TTC549 (cell line): ENCODE data around the gene POLN.

Experiments
- FAIRE-seq: peaks from 2 replicates; lab custom pipeline; 2012; peaks lifted over from hg19 to GRCh38; lab: Jason Lieb, UNC

The POLN gene

GRCh38 chr4:2080429-2081300 is 161.3 kb downstream of the POLN start:
- FAIRE-seq = no peak

DNA sequence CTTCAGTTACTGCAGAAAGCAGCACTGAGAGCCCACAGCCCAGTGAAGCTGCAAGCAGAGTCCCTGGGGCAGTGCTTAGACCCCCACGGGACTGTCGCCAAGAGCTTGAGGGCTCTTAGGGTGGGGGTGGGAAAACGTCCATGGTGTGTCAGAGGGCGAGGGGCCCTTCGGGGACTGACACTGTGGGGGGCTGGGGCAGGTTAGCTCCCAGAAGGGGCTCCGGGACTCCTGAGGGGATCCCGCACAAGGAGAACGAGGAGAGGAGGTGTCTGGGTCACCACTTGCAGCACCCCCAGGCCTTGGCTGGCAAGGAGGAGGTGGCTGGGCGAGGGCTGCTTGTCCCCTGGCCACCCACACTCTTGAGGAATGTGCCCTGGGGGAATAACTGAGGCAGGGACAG is 162.0 kb downstream of the POLN start:
- FAIRE-seq = no peak

- FAIRE-seq = no peak
Observed at GRCh38 chr4:2079006-2079405, 162.9 kb downstream of the POLN start.

GRCh38 chr4:2078584-2078983 is 163.3 kb downstream of the POLN start:
- FAIRE-seq = no peak

GRCh38 chr4:2077537-2078460 is 164.1 kb downstream of the POLN start:
- FAIRE-seq = no peak

DNA sequence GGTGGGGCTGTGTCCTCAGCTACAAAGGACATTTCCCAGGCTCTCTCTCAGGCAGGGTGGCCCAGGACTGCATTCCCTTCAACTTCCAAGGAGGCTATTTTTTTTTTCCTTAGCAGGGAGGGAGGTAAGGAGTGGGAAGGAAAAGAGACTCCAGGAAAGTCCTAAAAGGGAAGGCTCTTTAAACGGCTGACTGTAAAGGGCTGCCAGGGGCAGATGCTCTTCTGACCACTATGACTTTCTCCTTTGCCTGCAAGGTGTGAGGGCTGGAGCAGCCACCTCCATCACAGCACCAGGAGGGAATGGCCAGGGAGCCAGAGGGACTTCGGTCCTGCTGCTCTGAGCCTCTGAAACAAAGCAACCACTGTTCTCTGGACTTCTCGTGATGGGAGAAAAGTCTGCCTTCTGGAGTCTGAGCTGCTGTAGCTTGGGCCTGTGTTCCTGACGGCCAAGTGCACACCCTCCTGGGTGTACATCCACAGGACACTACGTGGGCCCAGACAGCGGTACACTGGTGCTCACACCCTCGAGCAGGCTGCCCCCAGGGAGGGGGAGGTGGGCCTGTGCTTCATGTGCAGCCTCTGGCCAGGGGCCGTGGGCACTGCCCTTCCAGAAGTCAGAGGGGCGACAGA is 164.9 kb downstream of the POLN start:
- FAIRE-seq = no peak

DNA sequence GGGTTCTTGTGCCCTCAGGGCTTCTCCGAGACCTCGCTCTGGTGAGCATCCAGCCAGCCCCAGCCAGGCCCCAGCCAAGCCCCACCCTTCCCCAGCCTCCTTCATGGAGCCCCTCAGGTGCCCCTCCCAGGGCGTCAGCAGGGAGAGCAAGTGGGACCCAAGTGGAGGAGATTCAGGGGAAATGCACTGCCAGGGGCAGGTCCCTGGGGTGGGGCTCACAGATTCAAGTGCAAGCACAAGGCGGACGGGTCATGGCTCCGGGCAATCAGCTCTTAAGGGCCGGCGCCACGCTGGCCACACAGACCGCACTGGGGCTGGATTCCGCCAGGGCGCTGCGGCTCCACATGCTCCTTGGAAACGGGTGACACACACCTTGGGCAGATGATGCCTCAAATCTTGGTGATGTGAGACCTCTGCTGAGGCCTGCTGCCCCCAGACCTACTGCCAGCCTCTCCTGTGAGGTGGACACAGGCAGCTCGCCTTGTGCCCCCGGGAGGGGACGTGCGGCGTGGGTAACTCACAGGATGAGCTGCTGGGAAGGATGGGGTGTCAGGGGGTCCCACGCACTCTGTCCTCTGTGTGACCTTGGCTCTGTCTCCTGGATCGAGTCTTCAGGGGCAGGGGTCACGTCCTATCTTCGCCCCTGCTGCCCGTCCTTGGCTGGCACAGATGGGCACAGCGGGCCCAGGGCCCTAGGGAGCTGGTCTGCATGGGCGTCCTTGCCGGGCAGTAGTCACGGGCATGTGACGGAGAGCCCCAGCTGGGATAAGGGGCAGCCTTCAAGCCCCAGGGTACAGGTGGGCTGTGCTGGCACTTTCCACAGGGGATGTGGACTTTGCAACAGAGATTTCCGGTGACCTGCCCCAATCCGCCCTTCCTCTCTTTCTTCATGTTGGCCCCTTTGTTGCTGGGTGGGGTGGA is 165.7 kb downstream of the POLN start:
- FAIRE-seq = no peak

GRCh38 chr4:2075171-2075986 is 166.5 kb downstream of the POLN start:
- FAIRE-seq = no peak

DNA sequence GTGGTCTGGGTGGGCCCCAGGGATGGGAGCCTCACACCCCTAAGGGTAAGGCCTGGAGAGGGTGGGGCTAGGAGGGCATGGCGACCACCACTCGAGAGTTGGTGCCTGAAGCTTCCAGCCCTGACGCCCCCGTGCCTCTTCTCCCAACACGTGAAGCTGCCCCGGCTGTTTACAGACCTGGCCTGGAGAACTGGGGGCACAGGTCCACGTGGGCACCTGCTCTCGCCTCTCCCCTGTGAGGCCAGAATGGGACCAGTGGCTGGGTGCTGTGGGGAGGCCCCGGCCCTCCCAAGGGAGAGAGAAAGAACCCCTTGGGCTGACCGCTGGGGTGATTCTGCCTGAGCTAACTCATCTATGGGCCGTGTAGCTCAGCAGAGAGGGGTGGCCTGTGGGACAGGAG is 167.3 kb downstream of the POLN start:
- FAIRE-seq = no peak

GRCh38 chr4:2073808-2074481 is 168.0 kb downstream of the POLN start:
- no peak for FAIRE-seq

DNA sequence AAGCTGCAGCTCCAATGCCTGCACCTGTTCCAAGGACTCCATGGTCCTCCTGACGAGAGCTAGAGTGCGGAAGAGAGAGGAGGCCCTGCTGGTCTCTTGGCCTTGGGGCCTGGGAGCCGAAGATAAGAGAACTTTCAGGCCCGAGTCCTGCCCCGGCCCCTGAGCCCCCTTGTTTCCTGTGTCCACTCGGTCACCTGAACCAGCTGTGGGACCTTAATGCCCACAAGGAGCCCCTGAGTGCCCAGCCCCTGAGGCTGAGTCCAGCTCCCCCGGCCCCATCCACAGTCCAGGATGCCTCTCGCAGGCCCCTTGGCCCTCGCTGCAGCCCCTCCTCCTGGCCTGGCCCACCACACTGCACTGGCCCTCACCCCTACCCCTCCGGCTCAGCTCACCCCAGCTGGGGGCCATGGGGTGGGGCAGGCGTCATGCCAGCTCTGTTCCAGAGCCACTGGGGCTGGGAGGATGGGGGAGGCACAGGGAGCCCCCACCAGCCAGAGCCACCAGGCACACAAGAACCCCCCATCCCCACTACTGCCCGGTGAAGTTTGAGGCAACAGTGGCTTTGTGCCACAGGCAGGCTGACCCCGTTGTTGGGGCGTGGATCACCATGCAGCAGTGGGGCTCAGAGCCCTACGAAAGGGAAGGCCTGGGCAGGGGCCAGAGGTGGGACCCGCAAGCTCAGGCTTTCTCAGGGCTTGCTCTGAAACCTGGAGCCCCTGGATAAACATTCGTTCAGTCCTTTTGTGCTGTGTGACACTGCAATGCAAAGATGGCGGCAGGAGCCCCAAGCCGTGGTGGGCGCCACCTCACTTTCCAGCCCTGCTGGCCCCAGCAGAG is 168.7 kb downstream of the POLN start:
- no peak for FAIRE-seq

GRCh38 chr4:2071912-2072867 is 169.7 kb downstream of the POLN start:
- no peak for FAIRE-seq

- no peak for FAIRE-seq
Observed at GRCh38 chr4:2071252-2071911, 170.5 kb downstream of the POLN start.

DNA sequence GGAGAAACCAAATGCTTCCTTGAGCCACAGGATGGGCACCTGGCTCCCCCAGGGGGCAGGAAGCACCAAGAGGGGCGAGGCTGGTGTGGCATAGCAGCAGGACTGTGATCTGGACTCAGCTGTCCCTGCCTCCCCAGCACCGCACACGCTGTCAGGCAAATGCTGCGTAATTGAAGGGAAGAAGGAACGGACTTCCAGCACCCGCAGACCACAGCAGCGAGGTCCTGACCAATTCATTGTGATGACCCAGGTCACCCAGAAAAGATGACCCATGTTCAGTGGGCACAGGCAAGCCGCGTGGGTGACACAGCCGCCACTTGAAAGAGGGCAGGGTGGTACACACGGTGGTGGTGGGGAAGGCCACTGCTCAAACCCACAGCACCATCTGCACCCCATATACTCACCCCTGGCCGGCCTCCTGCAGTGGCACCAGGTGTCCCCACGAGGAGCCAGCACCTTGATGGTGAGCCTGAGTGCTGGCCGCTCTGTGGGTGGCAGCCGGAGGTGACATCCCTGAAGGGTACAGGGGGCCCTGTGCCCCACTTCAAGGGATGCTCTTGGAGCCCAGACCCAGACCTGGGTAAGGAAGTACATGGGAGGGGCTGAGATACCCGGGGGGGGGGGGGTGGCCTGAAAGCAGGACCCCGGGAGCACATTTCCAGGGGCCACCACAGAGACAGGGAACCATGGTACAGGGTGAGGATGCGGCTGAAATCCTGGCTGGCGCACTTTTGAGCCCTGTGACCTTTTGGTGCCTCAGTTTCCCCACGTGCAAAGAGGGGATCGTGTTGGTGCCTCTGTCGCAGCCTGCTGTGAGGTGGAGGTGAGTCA is 171.3 kb downstream of the POLN start:
- FAIRE-seq = no peak

DNA sequence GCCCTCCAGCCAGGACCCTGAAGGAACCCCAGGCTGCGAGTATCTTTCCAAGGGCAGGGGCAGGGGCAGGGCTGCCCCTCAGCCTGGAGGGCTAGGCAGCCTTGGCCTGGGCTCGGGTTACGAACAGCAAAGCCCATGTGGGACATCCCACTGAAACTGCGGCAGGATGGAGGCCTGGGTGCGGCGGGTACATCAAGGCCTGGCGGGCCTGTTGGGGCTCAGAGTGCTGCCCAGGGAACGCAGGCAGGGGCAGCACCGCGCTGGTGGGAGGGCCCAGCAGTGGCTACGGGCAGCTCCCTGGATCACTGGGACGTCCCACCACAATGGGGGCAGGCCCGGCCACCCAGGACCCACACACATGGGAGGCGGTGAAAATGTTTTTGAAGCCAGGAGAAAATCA is 171.9 kb downstream of the POLN start:
- no peak for FAIRE-seq

DNA sequence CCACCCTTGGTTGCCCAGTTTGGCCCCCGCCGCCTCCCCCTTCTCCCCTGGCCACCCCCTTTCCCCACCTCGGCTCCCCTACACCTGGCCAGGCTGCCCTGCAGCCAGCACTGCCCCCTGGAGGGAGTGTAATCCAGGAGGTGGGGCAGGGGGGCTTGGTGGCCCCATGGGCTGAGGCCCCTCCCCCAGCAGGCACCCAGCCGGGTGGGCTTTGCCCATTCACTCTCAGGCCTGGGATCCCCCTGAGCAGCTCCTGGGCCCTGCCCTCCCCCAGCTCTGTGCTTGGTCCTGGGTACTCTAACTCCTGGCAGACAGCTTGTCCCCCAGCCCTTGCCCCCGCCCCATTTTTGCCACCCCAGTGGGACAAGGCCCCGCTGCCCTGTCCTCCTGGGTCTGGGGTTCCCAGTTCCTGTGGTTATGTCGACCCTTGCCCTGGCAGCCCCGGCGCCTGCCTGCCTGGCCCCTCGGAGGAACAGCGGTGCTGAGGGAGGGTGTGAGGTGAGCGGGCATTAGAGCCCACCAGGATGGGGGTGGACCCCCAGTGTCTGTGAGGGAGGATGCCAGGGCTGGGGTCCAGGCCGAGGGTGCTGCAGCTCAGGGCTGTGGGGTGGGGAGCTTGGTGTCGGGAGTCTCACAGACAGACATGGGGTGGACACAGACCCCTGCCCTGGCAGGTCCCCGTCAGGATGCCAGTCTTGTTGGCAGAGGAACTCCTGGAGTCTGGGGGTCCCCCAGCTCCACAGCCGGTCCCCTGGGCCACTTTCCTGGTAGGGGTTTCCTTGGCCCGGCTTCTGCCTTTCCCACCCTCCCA is 172.6 kb downstream of the POLN start:
- no peak for FAIRE-seq
